H1 (cell line): Measurements from ENCODE around the gene CARD18. TPM values are rescaled to one million over a fixed set of nuclear protein-coding genes. Genes with fewer than 3 reads are reported as not detected.

Experiments used
- CTCF ChIA-PET: fragments of 300-600 bp; sonication (Branson Sonifier 250); formaldehyde crosslinking; loops from one replicate; lab custom pipeline; 2021; ENCODE audit not compliant: partially characterized antibody; lab: Charles Lee
- POLR2A ChIA-PET: fragments of 300-600 bp; sonication (Branson Sonifier 250); formaldehyde crosslinking; loops from one replicate; lab custom pipeline; 2021; ENCODE audit warnings: inconsistent platforms; ENCODE audit not compliant: partially characterized antibody; lab: Charles Lee
- DNase-seq, 2 experiments: peaks; one replicate each; pipeline versions ENCODE4 v3.0.0 to v3.0.0-alpha.2; 2010 to 2022; ENCODE audit warnings: low spot score in 2 of 2, low read depth in 1 of 2, mixed read lengths in 1 of 2
- FAIRE-seq: peaks from 2 replicates; lab custom pipeline; 2011; peaks lifted over from hg19 to GRCh38; lab: Jason Lieb, UNC
- H2AFZ ChIP-seq: 2 replicates; pipeline ENCODE4 v1.8.1; 2012; ENCODE audit warnings: low read length, inconsistent platforms
- H2AK5ac ChIP-seq: 2 replicates; pipeline ENCODE4 v1.6.1; 2013; ENCODE audit warnings: low read depth, low read length
- H2BK120ac ChIP-seq: replicated peaks from 2 replicates; pipeline ENCODE3; 2013; ENCODE audit warnings: low read depth, low read length, inconsistent platforms
- H2BK12ac ChIP-seq: 2 replicates; pipeline ENCODE4 v1.6.1; 2013; ENCODE audit warnings: low read depth, low read length
- H2BK15ac ChIP-seq: 2 replicates; pipeline ENCODE4 v1.6.1; 2013; ENCODE audit warnings: low read length
- H2BK20ac ChIP-seq: 2 replicates; pipeline ENCODE4 v1.6.1; 2013; ENCODE audit warnings: low read length
- H2BK5ac ChIP-seq: 2 replicates; pipeline ENCODE4 v1.6.1; 2013; ENCODE audit warnings: low read depth, low read length
- H3K14ac ChIP-seq: 2 replicates; pipeline ENCODE4 v1.6.1; 2013; ENCODE audit warnings: inconsistent platforms; ENCODE audit not compliant: insufficient read length
- H3K18ac ChIP-seq: 2 replicates; pipeline ENCODE4 v1.6.1; 2013; ENCODE audit warnings: low read length; ENCODE audit errors: extremely low read depth
- H3K23ac ChIP-seq: 2 replicates; pipeline ENCODE4 v1.6.1; 2013; ENCODE audit warnings: inconsistent platforms; ENCODE audit not compliant: insufficient read length
- H3K23me2 ChIP-seq: 2 replicates; pipeline ENCODE4 v1.6.1; 2013; ENCODE audit warnings: low read depth, low read length
- H3K27ac ChIP-seq: 2 replicates; pipeline ENCODE4 v1.6.1; 2011; ENCODE audit warnings: low read depth, low read length, inconsistent platforms
- H3K27me3 ChIP-seq, 4 experiments: replicated peaks in 1 of 4; 1 replicate in 1 of 4; 2 replicates in 3 of 4; pipeline versions ENCODE4 v1.6.1 to v1.8.1; 2011 to 2013; ENCODE audit warnings: low read length in 3 of 4, mild to moderate bottlenecking in 3 of 4, inconsistent platforms in 2 of 4, mixed read lengths in 2 of 4, moderate library complexity in 1 of 4; ENCODE audit not compliant: control insufficient read depth in 3 of 4, insufficient read depth in 3 of 4; ENCODE audit errors: extremely low read depth in 1 of 4
- H3K36me3 ChIP-seq, 4 experiments: 2 replicates each; pipeline versions ENCODE4 v1.6.1 to v1.8.1; 2011 to 2013; ENCODE audit warnings: mild to moderate bottlenecking in 4 of 4, low read length in 3 of 4, moderate library complexity in 2 of 4, control low read depth in 1 of 4, inconsistent platforms in 1 of 4; ENCODE audit not compliant: insufficient read depth in 4 of 4, control insufficient read depth in 2 of 4
- H3K4ac ChIP-seq: replicated peaks from 2 replicates; pipeline ENCODE3; 2013; ENCODE audit warnings: low read length, low read depth, mixed read lengths, inconsistent platforms; ENCODE audit not compliant: insufficient read length
- H3K4me1 ChIP-seq, 4 experiments: replicated peaks in 1 of 4; 1 replicate in 1 of 4; 2 replicates in 3 of 4; pipeline versions ENCODE4 v1.6.1 to v1.8.1; 2011 to 2013; ENCODE audit warnings: low read length in 3 of 4, inconsistent platforms in 2 of 4, mixed read lengths in 1 of 4; ENCODE audit not compliant: insufficient read depth in 4 of 4, control insufficient read depth in 3 of 4
- H3K4me2 ChIP-seq, 2 experiments: 2 replicates each; pipeline versions ENCODE4 v1.6.1 to v1.8.1; 2011 to 2013; ENCODE audit warnings: low read depth in 2 of 2, low read length in 2 of 2, control low read depth in 1 of 2, inconsistent platforms in 1 of 2, mild to moderate bottlenecking in 1 of 2; ENCODE audit not compliant: insufficient read depth in 1 of 2
- H3K4me3 ChIP-seq, 4 experiments: fragments of 200-600, 300-600 bp in 1 of 4; sonication (generic), shearing (Covaris generic), sonication (Bioruptor Twin) in 1 of 4; 2 replicates each; pipeline versions ENCODE4 v1.5.1 to v1.8.1; 2011 to 2016; ENCODE audit warnings: low read length in 4 of 4, low read depth in 3 of 4, control low read depth in 2 of 4, inconsistent platforms in 2 of 4, mild to moderate bottlenecking in 2 of 4, mixed read lengths in 1 of 4, moderate library complexity in 1 of 4; ENCODE audit not compliant: insufficient read depth in 2 of 4; ENCODE audit errors: extremely low read depth in 1 of 4
- H3K56ac ChIP-seq: replicated peaks from 2 replicates; pipeline ENCODE3; 2013; ENCODE audit warnings: low read depth, mild to moderate bottlenecking, mixed read lengths, low read length, inconsistent platforms; ENCODE audit not compliant: insufficient read length
- H3K79me1 ChIP-seq: 2 replicates; pipeline ENCODE4 v1.6.1; 2013; ENCODE audit warnings: low read depth, low read length, control low read depth
- H3K79me2 ChIP-seq, 2 experiments: 2 replicates each; pipeline versions ENCODE4 v1.6.1 to v1.8.1; 2012 to 2013; ENCODE audit warnings: low read length in 2 of 2, mild to moderate bottlenecking in 2 of 2, inconsistent platforms in 1 of 2; ENCODE audit not compliant: insufficient read depth in 2 of 2, control insufficient read depth in 1 of 2
- H3K9ac ChIP-seq, 4 experiments: replicated peaks in 1 of 4; 1 replicate in 1 of 4; 2 replicates in 3 of 4; pipeline versions ENCODE4 v1.6.1 to v1.8.1; 2011 to 2013; ENCODE audit warnings: low read depth in 3 of 4, low read length in 3 of 4, control low read depth in 2 of 4, mild to moderate bottlenecking in 2 of 4, moderate library complexity in 2 of 4, inconsistent platforms in 1 of 4; ENCODE audit errors: extremely low read depth in 1 of 4
- H3K9me3 ChIP-seq, 2 experiments: 2 replicates each; pipeline versions ENCODE4 v1.6.1 to v1.8.1; 2012 to 2013; ENCODE audit warnings: mild to moderate bottlenecking in 2 of 2, moderate library complexity in 2 of 2, control low read depth in 1 of 2, inconsistent platforms in 1 of 2, low read depth in 1 of 2, low read length in 1 of 2, mixed read lengths in 1 of 2; ENCODE audit not compliant: insufficient read depth in 2 of 2
- H4K20me1 ChIP-seq, 2 experiments: replicated peaks in 1 of 2; 2 replicates each; pipeline versions ENCODE3 to v1.8.1; 2011 to 2013; ENCODE audit warnings: inconsistent platforms in 2 of 2, low read length in 2 of 2, mild to moderate bottlenecking in 1 of 2; ENCODE audit not compliant: insufficient read depth in 2 of 2, control insufficient read depth in 1 of 2
- H4K5ac ChIP-seq: 2 replicates; pipeline ENCODE4 v1.6.1; 2013; ENCODE audit warnings: low read length, low read depth, mixed read lengths, inconsistent platforms; ENCODE audit not compliant: insufficient read length
- H4K8ac ChIP-seq: 2 replicates; pipeline ENCODE4 v1.8.0; 2013; ENCODE audit warnings: mild to moderate bottlenecking, moderate library complexity, low read length, inconsistent platforms; ENCODE audit not compliant: insufficient read depth; ENCODE audit errors: extremely low read depth
- H4K91ac ChIP-seq: replicated peaks from 2 replicates; pipeline ENCODE3; 2013; ENCODE audit warnings: low read length, mixed read lengths, inconsistent platforms; ENCODE audit not compliant: insufficient read length
- BACH1 ChIP-seq: IDR thresholded peaks from 2 replicates; pipeline ENCODE4 v1.6.1; 2012; ENCODE audit warnings: low read length, improper control_type of control experiment
- BCL11A ChIP-seq, 2 experiments: IDR thresholded peaks; one replicate each; pipeline ENCODE4 v1.6.1; 2011; ENCODE audit warnings: low read depth in 2 of 2, low read length in 2 of 2, mild to moderate bottlenecking in 2 of 2
- CTCF ChIP-seq, 3 experiments: IDR thresholded peaks; 1 replicate in 2 of 3; 2 replicates in 1 of 3; pipeline versions ENCODE4 v1.5.1 to v1.6.1; 2011; ENCODE audit warnings: low read length in 3 of 3, mild to moderate bottlenecking in 3 of 3, inconsistent platforms in 2 of 3, low read depth in 1 of 3, moderate library complexity in 1 of 3; ENCODE audit not compliant: insufficient read depth in 1 of 3; ENCODE audit errors: control extremely low read depth in 1 of 3
- EGR1 ChIP-seq: IDR thresholded peaks from 2 replicates; pipeline ENCODE4 v1.6.1; 2011; ENCODE audit warnings: low read depth, low read length, borderline replicate concordance
- KDM5A ChIP-seq: fragments of 200-600 bp; IDR thresholded peaks from 2 replicates; pipeline ENCODE4 v1.7.1; 2012; ENCODE audit warnings: mild to moderate bottlenecking, low read length, inconsistent platforms, mixed read lengths
- MAFK ChIP-seq: IDR thresholded peaks from 2 replicates; pipeline ENCODE4 v1.6.1; 2012; ENCODE audit warnings: low read depth, mild to moderate bottlenecking, improper control_type of control experiment, low read length
- POLR2A ChIP-seq, 2 experiments: IDR thresholded peaks; 1 replicate in 1 of 2; 2 replicates in 1 of 2; pipeline ENCODE4 v1.6.1; 2011; ENCODE audit warnings: low read depth in 2 of 2, low read length in 2 of 2, mild to moderate bottlenecking in 2 of 2; ENCODE audit errors: control extremely low read depth in 1 of 2
- SAP30 ChIP-seq: fragments of 300-600 bp; sonication (generic); IDR thresholded peaks from 2 replicates; pipeline ENCODE4 v1.7.1; 2012; ENCODE audit warnings: low read length, moderate library complexity, mild to moderate bottlenecking, inconsistent platforms; ENCODE audit not compliant: insufficient read depth, insufficient replicate concordance
- SIRT6 ChIP-seq: IDR thresholded peaks from one replicate; pipeline ENCODE4 v1.7.1; 2012; ENCODE audit warnings: low read length, inconsistent platforms
- SIX5 ChIP-seq: IDR thresholded peaks from 2 replicates; pipeline ENCODE4 v1.6.1; 2011; ENCODE audit warnings: mild to moderate bottlenecking, low read depth, low read length
- TAF1 ChIP-seq: IDR thresholded peaks from 2 replicates; pipeline ENCODE4 v1.6.1; 2011; ENCODE audit warnings: mild to moderate bottlenecking, low read depth, low read length
- TBP ChIP-seq: IDR thresholded peaks from 2 replicates; pipeline ENCODE4 v1.6.1; 2011; ENCODE audit warnings: low read depth, low read length, improper control_type of control experiment
- TCF12 ChIP-seq: IDR thresholded peaks from 2 replicates; pipeline ENCODE4 v1.6.1; 2011; ENCODE audit warnings: low read depth, mild to moderate bottlenecking, low read length
- ZNF274 ChIP-seq: IDR thresholded peaks from 2 replicates; pipeline ENCODE4 v1.7.0; 2012; ENCODE audit warnings: low read length, borderline replicate concordance; ENCODE audit errors: extremely low read depth
- WGBS, 2 experiments: shearing (Covaris generic) in 1 of 2; methylation state at CpG; one replicate each; pipeline versions ENCODE4 v1.1.6 to v1.1.7; 2013 to 2015; ENCODE audit warnings: low lambda C conversion rate in 2 of 2, mixed read lengths in 2 of 2, inconsistent platforms in 1 of 2, low coverage in 1 of 2, missing lambda C conversion rate in 1 of 2; ENCODE audit not compliant: insufficient replicate concordance in 2 of 2, insufficient coverage in 1 of 2, insufficient read length in 1 of 2; ENCODE audit errors: extremely low coverage in 1 of 2, missing lambda C conversion rate in 1 of 2; 5-methylcytosine and 5-hydroxymethylcytosine counted together
- polyA plus RNA-seq, 7 experiments: library from polyadenylated mRNA; depleted of rRNA in 3 of 7; stranded (reverse) in 5 of 7; unstranded in 2 of 7; fragments of >200 nt in 5 of 7; fragments of 200-250 nt in 2 of 7; gene quantifications; 1 replicate in 5 of 7; 2 replicates in 1 of 7; 4 replicates in 1 of 7; pipeline versions ENCODE4 v1.2.1 to v1.2.3, GENCODE V29; 2011 to 2013; ENCODE audit warnings: missing spikeins in 2 of 7, mixed read lengths in 2 of 7
- total RNA-seq: library from RNA; stranded (reverse); fragmentation: NEBNext Ultra II Directional; extraction: Animal tissue kit (Norgen Biotek cat#: 25700); gene quantifications from 2 replicates; pipeline ENCODE4 v1.2.1, GENCODE V29; 2021

The CARD18 gene
- total and polyA plus RNA-seq, 2 of the 8 experiments (the other 6 are each of a cell fraction or from before 2014, with no cell fraction given): not detected

DNA sequence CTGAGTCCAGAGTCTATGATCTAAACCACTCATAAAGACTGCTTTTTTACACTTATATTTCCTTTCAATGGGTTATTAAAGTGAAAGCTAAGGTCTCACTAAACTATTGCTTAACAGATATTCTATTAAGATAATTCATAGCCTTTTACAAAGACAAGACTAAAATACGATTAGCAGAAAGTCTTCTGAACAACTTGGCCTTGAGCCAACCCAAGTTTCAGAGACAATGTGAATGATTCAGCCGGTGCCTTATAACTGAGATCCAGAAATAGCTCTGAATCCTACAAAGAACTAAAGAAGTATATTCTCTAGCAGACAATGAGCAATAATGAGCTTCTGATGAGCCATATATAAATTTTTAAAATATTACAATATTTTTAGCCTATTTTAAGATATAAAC is 41.5 kb upstream of the CARD18 start:
- Histone ChIP-seq H3K79me1 (no peaks in the 10 kb centered on the region), H3K36me3 (no peaks in the 10 kb centered on the region), H3K4me1 (no peaks in the 10 kb centered on the region), H2BK20ac (no peak overlapping the region), H3K27me3 (no peaks in the 10 kb centered on the region), H3K4ac (no peak overlapping the region), H3K18ac (no peak overlapping the region), H3K27ac (no peak overlapping the region), H2BK120ac (no peak overlapping the region), H4K20me1 (no peaks in the 10 kb centered on the region), H3K23ac (no peak overlapping the region), H2AFZ (no peak overlapping the region), H3K14ac (no peak overlapping the region), H2BK5ac (no peak overlapping the region), H3K56ac (no peak overlapping the region), H4K91ac (no peak overlapping the region), H3K4me2 (no peak overlapping the region), H3K9me3 (no peaks in the 10 kb centered on the region), H3K9ac (no peak overlapping the region), H2BK12ac (no peak overlapping the region), H4K5ac (no peak overlapping the region), H2BK15ac (no peak overlapping the region), H2AK5ac (no peak overlapping the region), H3K4me3 (no peak overlapping the region), H4K8ac (no peak overlapping the region), H3K23me2 (peaks cover 2% of the 10 kb centered on the region; the same call in 1 of the 2 replicates), H3K79me2 (no peaks in the 10 kb centered on the region)
- ChIA-PET CTCF (no interaction called here), POLR2A (no interaction called here)
- WGBS, 2 experiments: 93% methylated on average over 2 of the region's 2 CpGs; no CpG with 5 or more reads in 1 of the 2 experiments
- DNase-seq: no peak
- FAIRE-seq: no peak
- TF ChIP-seq MAFK (no peak), BCL11A (IDR thresholded peaks at IDR 0.05; ENCODE audit: low read depth in 2 of 2, low read length in 2 of 2) (no peak), KDM5A (no peak), ZNF274 (no peak), TCF12 (no peak), SIRT6 (no peak), EGR1 (no peak), BACH1 (no peak), SAP30 (no peak), CTCF (IDR thresholded peaks at IDR 0.05; ENCODE audit: control extremely low read depth in 1 of 3, insufficient read depth in 1 of 3, low read depth in 1 of 3, low read length in 3 of 3) (no peak), POLR2A (IDR thresholded peaks at IDR 0.05; ENCODE audit: control extremely low read depth in 1 of 2, low read depth in 2 of 2, low read length in 2 of 2) (no peak), TBP (no peak), TAF1 (no peak), SIX5 (no peak)
